NCI-H82 (cell line): ENCODE results near the gene RASSF9.

Experiments used
- DNase-seq: peaks from one replicate; lab custom pipeline; 2025; lab: John Stamatoyannopoulos, UW

The RASSF9 gene

GRCh38 chr12:85821206-85821605 is 15.0 kb downstream of the RASSF9 start:
- DNase-seq = no peak

GRCh38 chr12:85820101-85820500 is 16.1 kb downstream of the RASSF9 start:
- DNase-seq = no peak

- DNase-seq = no peak
These were observed 21.5 kb downstream of the RASSF9 start for GRCh38 chr12:85814741-85815140.

- no peak for DNase-seq
These were observed 22.1 kb downstream of the RASSF9 start for GRCh38 chr12:85814071-85814470.

- DNase-seq = no peak
These were observed 26.7 kb downstream of the RASSF9 start for GRCh38 chr12:85809500-85809899.

- DNase-seq = no peak
These were observed 28.5 kb downstream of the RASSF9 start for GRCh38 chr12:85807730-85808129.

GRCh38 chr12:85805654-85806053 is 30.6 kb downstream of the RASSF9 start:
- DNase-seq = no peak

- no peak for DNase-seq
These were observed 31.5 kb downstream of the RASSF9 start for GRCh38 chr12:85804663-85805062.

DNA sequence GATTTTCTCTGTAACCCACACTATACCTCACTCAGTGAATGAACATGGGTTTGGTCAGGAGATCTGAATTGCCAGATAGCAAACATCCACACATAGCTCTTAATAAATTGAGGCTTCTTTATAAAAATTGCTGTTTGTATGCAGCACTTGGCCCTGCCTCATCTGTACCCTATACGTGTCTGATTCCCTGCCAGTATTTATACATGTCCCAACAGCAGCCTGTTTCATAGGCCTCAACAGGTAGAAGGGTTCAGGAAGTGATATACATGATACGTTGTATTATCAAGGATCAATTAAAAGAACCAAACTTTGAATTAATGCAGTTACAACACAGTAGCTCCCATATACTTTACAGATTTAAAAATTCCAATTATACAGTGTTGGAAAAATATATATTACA is 32.3 kb downstream of the RASSF9 start:
- no peak for DNase-seq

GRCh38 chr12:85803231-85803630 is 33.0 kb downstream of the RASSF9 start:
- no peak for DNase-seq

- DNase-seq = no peak
These were observed 38.1 kb downstream of the RASSF9 start for GRCh38 chr12:85798122-85798521.

GRCh38 chr12:85796001-85796400 is 40.2 kb downstream of the RASSF9 start:
- no peak for DNase-seq

DNA sequence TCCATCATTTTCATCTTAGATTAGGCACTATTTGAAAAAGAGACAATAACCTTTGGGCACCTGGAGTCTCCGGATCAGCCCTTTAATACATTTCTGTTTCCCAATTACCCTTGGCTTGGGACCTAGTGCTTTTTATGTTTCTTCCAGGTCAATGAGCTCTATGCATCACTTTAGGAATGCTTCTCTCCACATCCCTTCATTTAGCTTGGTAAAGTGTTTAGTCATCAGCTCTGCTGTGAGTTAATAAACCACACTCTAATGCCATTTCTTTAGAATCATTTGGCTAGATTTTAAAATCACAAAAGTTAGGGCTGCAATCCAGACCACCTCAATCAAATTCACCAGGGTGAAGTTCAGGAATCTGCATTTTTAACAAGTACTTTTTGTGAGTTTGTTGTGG is 41.7 kb downstream of the RASSF9 start:
- DNase-seq = no peak

- DNase-seq = no peak
These were observed 52.0 kb downstream of the RASSF9 start for GRCh38 chr12:85784096-85784720.

DNA sequence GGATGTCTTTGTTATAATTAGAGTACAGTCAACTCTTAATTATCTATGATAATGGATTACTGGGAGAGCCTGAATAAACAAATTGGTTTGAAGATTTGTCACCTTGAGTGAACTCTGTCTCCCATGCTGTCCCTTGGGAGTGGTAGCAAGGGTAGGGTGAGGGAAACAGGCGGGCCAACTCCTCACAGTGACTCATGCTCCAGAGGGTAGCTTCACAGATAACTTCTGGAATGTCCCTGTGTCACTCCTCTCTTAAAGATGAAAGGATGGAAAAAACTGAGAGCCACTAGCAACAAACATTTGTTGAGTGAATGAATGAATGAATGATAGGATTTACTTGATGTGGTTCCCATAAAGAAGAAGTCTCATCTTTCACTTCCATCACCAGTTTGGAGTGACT is 53.5 kb downstream of the RASSF9 start:
- peak; percentile 49 for DNase-seq

GRCh38 chr12:85781766-85782165 is 54.4 kb downstream of the RASSF9 start:
- peak; percentile 67 for DNase-seq

GRCh38 chr12:85779768-85780167 is 56.4 kb downstream of the RASSF9 start:
- DNase-seq = no peak

DNA sequence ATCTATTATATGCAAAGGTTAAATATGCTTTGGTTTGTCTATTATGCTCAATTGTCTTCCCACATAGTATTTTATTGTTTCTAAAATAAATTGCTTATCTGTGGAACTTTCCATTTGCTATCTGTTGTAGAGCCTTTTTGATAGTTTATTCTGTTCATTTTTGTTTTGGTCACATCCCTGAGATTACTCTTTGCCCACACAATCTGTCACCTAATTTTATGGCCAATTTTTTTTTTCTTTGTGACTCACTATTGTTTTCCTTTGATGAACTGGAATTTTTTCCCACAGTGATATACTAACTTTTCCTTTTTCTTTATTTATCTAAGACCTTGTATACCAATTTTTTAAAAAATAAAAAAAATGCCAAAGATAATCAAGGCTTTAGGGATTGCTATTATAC is 61.1 kb downstream of the RASSF9 start:
- no peak for DNase-seq

GRCh38 chr12:85765453-85765869 is 70.7 kb downstream of the RASSF9 start:
- DNase-seq = no peak

DNA sequence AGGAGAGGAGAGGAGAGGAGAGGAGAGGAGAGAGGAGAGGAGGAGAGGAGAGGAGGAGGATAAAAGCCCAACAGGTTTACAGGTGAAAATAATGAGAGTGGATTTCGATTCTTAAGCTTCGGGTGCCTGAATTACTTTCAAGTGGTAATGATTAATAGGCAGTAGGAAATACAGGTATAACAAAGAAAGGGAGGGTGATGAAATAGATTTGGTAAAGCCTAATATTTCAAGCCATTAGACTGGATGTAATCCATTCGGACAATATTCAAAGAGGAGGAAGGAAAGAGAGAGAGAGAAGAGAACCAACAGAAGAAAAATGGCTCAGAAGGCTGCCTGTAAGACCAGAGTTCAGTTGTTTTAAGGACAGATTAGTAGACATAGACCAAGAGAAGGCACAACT is 76.6 kb downstream of the RASSF9 start:
- no peak for DNase-seq

DNA sequence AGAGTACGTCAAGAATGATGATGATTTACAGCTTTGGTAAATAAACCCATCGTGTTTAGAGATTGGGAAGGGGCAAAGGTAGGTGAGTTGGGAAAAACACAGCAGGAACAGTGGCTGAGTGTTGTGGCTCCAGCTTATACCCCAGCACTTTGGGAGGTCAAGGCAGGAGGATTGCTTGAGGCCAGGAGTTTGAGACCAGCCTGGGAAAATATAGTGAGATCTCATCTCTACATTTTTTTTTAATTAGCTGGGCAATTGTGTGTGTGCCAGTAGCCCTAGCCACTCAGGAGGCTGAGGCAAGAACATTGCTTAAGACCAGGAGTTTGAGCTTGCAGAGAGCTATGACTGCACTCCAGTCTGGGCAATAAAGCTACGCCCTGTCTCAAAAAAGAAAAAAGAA is 77.1 kb downstream of the RASSF9 start:
- DNase-seq = no peak

DNA sequence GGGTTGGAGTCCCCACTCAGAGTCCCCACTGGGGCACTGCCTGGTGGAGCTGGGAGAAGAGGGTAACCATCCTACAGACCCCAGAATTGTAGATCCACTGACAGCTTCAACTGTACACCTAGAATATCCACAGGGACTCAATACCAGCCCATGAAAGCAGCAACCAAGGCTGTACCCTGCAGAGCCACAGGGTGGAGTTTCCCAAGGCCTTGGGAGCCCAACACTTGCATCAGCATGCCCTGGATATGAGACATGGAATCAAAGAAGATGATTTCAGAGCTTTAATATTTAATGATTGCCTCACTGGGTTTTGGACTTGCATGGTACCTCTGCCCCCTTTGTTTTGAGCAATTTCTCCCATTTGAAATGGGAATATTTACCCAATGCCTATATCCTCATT is 80.4 kb downstream of the RASSF9 start:
- no peak for DNase-seq
